RPMI7951 (cell line): ENCODE measurements around the gene RAB37. TPM values are rescaled to one million over a fixed set of nuclear protein-coding genes. Genes with fewer than 3 reads are reported as not detected.

ENCODE experiments used
- DNase-seq: peaks from one replicate; pipeline ENCODE4 v3.0.0-alpha.2; 2012; ENCODE audit warnings: low read depth
- total RNA-seq: library from RNA; depleted of rRNA; stranded (reverse); fragments of >200 nt; shearing (Covaris generic); gene quantifications from 2 replicates; pipeline ENCODE4 v1.2.3, GENCODE V29; 2014

The RAB37 gene
- total RNA-seq, 1 experiment from 2014 or later, result not detected

GRCh38 chr17:74776990-74777389, 39.9 kb downstream of the RAB37 start:
- no peak for DNase-seq

GRCh38 chr17:74777901-74778515, 41.0 kb downstream of the RAB37 start:
- no peak for DNase-seq

- DNase-seq, result peak; percentile 47
These were observed 41.9 kb downstream of the RAB37 start for GRCh38 chr17:74778960-74779359.

GRCh38 chr17:74779501-74779900, 42.4 kb downstream of the RAB37 start:
- no peak for DNase-seq

GRCh38 chr17:74779948-74780400, 42.9 kb downstream of the RAB37 start:
- no peak for DNase-seq

GRCh38 chr17:74780443-74781238, 43.6 kb downstream of the RAB37 start:
- DNase-seq, result peak; percentile 28

GRCh38 chr17:74782571-74782970, 45.5 kb downstream of the RAB37 start:
- no peak for DNase-seq

GRCh38 chr17:74784125-74784810, 47.2 kb downstream of the RAB37 start:
- no peak for DNase-seq

GRCh38 chr17:74785096-74785980, 48.3 kb downstream of the RAB37 start:
- DNase-seq, result no peak

GRCh38 chr17:74785981-74786360, 48.9 kb downstream of the RAB37 start:
- no peak for DNase-seq

GRCh38 chr17:74786431-74787055, 49.5 kb downstream of the RAB37 start:
- DNase-seq, result no peak

- no peak for DNase-seq
These were observed 53.4 kb downstream of the RAB37 start for GRCh38 chr17:74790161-74791058.

- no peak for DNase-seq
These were observed 55.6 kb downstream of the RAB37 start for GRCh38 chr17:74792586-74793105.

- DNase-seq, result no peak
These were observed 58.4 kb downstream of the RAB37 start for GRCh38 chr17:74795327-74796020.

GRCh38 chr17:74796211-74796610, 59.2 kb downstream of the RAB37 start:
- no peak for DNase-seq

- no peak for DNase-seq
These were observed 59.8 kb downstream of the RAB37 start for GRCh38 chr17:74796866-74797265.
